Breast epithelium (tissue), 3 donors: ENCODE data around the gene SHROOM3.

Experiments
- POLR2A ChIP-seq: fragments of 450-650 bp; IDR thresholded peaks from one replicate; pipeline ENCODE4 v1.6.1; 2016; ENCODE audit warnings: antibody characterized with exemption, mild to moderate bottlenecking, moderate library complexity
- TF ChIP-seq, protein P1 (sequence below), 3 donors: fragments of 450-650 bp; IDR thresholded peaks; one replicate each; pipeline ENCODE4 v1.5.1; 2016 to 2017; ENCODE audit warnings: antibody characterized with exemption in 3 of 3, mild to moderate bottlenecking in 3 of 3, moderate library complexity in 3 of 3

DNA sequence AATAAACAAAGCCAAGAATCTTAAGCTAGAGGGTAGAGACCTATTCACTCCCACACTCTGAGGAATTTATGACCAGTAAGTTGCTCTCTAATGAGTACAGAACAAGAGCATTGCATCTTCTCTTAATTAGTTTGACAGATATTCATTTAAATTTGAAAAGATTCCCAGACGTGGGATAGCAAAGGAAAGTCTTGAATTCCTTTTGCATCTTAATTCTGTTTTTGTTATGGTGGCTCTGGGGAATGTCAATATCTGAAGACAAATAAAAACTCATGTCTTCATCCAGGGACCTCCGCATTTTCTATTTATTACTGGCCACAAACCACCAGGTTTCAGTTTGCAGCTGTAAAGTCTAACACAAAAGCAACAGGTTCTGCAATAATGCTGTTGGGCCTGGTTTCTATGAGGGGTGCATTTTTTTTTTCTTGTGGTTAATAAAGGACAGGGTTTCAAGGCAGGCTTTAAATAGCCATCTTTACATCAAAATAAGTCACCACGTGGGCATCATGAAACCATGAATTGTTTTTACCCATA is 172.3 kb downstream of the SHROOM3 start:
- no peak for TF ChIP-seq POLR2A
- TF ChIP-seq, protein P1, sequence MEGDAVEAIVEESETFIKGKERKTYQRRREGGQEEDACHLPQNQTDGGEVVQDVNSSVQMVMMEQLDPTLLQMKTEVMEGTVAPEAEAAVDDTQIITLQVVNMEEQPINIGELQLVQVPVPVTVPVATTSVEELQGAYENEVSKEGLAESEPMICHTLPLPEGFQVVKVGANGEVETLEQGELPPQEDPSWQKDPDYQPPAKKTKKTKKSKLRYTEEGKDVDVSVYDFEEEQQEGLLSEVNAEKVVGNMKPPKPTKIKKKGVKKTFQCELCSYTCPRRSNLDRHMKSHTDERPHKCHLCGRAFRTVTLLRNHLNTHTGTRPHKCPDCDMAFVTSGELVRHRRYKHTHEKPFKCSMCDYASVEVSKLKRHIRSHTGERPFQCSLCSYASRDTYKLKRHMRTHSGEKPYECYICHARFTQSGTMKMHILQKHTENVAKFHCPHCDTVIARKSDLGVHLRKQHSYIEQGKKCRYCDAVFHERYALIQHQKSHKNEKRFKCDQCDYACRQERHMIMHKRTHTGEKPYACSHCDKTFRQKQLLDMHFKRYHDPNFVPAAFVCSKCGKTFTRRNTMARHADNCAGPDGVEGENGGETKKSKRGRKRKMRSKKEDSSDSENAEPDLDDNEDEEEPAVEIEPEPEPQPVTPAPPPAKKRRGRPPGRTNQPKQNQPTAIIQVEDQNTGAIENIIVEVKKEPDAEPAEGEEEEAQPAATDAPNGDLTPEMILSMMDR (IDR thresholded peaks at IDR 0.05), result no peak
